ENCODE data around the gene SPAG5. TPM values are rescaled to one million over a fixed set of nuclear protein-coding genes. Genes with fewer than 3 reads are reported as not detected.

The SPAG5 gene
- total RNA-seq, 2 donors from 2014 or later = 4.6 to 17.3 TPM

DNA sequence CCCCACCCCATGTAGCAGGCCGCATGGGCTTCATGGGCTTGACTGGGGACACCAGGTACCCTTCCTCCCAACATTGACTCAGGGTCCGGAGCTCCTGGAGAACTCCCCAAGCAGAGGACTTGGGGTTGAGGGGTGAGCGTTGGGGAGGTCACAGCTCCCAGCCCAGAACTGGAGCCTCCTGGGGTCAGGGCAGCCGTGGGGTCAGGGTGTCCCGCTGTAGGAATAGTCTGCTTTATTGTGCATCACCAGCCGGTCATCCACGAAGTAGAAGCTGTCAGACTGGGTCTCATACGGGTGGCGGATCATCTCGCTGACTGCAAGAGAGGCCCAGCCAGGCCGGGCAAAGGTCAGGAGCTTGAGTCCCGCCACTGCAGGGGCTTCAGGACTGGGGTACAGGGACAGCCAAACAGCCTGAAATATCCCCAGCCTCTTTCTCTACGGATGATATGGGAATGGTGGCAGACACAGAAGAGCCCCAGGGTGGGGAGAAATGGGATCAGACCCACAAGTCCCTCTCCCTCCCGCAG lies 51.7 kb downstream of the SPAG5 start:
- Histone ChIP-seq H3K4me1 (replicated peaks) (no peaks in the 10 kb centered on the region), H3K4me3 (no peak overlapping the region), H3K9me3 (no peaks in the 10 kb centered on the region), H3K27ac (no peak overlapping the region), H3K27me3 (replicated peaks; ENCODE audit: insufficient read depth) (no peaks in the 10 kb centered on the region), H3K36me3 (no peaks in the 10 kb centered on the region)
- TF ChIP-seq, protein P1, sequence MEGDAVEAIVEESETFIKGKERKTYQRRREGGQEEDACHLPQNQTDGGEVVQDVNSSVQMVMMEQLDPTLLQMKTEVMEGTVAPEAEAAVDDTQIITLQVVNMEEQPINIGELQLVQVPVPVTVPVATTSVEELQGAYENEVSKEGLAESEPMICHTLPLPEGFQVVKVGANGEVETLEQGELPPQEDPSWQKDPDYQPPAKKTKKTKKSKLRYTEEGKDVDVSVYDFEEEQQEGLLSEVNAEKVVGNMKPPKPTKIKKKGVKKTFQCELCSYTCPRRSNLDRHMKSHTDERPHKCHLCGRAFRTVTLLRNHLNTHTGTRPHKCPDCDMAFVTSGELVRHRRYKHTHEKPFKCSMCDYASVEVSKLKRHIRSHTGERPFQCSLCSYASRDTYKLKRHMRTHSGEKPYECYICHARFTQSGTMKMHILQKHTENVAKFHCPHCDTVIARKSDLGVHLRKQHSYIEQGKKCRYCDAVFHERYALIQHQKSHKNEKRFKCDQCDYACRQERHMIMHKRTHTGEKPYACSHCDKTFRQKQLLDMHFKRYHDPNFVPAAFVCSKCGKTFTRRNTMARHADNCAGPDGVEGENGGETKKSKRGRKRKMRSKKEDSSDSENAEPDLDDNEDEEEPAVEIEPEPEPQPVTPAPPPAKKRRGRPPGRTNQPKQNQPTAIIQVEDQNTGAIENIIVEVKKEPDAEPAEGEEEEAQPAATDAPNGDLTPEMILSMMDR (IDR thresholded peaks at IDR 0.05) = no peak
- TF ChIP-seq POLR2AphosphoS5 (IDR thresholded peaks at IDR 0.05) (no peak), POLR2A (IDR thresholded peaks at IDR 0.05) (no peak)
- no peak for DNase-seq (ENCODE audit: low spot score)
- WGBS = 86% methylated on average over 14 of the region's 14 CpGs
- intact Hi-C loops (cut with DNase I) = loop anchor here (5.0 kb wide), 1 partner anchor 65 kb away; the partner anchor contains the start of gene RSKR

DNA sequence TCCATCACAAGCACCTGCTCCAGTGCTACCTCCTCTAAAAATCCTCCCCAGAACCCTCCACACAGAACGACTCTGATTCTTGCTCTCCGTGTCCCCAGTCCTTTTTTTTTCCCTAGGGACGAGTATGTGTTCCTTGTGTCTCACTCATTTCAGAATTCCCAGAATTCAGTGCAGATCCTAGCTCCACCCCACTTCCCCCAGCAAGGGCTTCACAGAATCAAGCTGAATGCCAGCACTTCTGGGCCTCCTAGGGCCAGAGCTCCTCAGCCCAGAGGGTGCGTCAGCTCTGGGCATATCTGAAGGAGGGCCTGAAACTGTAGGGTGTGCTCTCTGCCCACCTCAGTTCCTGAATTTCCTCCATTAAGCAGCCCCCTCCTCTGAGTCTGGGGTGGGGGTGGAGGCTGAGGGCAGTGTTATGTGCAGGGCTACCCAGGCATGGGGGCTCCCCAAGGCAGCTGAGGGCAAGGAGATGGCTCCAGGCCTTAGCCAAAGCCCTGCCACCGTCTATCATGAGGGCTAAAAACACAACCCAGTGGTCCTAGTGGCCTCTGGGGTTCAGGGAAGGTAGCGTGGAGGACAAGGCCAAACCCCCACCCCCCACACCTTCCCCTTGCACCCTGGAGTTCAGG lies 52.9 kb downstream of the SPAG5 start:
- Histone ChIP-seq H3K36me3 (no peaks in the 10 kb centered on the region), H3K4me3 (no peak overlapping the region), H3K27me3 (replicated peaks; ENCODE audit: insufficient read depth) (no peaks in the 10 kb centered on the region), H3K9me3 (no peaks in the 10 kb centered on the region), H3K27ac (no peak overlapping the region), H3K4me1 (replicated peaks) (no peaks in the 10 kb centered on the region)
- TF ChIP-seq, protein P1 (IDR thresholded peaks at IDR 0.05) = no peak
- no peak for TF ChIP-seq POLR2AphosphoS5 (IDR thresholded peaks at IDR 0.05)
- TF ChIP-seq POLR2A (IDR thresholded peaks at IDR 0.05) = no peak
- DNase-seq (ENCODE audit: low spot score) = no peak
- WGBS = 75% methylated on average over 6 of the region's 6 CpGs
- intact Hi-C loops (cut with DNase I) = loop anchor here (5.0 kb wide), 1 partner anchor 66 kb away; the partner anchor contains the start of gene RSKR

DNA sequence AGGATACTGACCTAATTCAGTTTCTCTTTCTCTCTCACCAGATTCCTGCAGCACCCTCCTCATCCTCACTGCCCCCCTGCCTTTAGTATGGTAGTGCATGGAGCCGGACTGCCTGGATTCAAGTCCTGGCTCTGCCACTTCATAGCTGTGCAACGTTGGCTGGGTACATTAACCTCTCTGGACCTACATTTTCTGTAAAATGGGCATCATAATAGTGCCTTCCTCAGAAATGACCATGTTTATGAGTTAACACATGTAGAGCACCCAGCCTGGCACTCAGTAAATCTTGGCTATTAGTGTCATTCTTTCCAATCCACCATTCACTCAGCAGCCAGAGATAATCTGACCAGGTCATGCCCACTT lies 53.7 kb downstream of the SPAG5 start:
- no peaks in the 10 kb centered on the region for H3K36me3 ChIP-seq
- H3K27me3 ChIP-seq (replicated peaks; ENCODE audit: insufficient read depth) = no peaks in the 10 kb centered on the region
- intact Hi-C loops (cut with DNase I) = loop anchor here (5.0 kb wide), 1 partner anchor 67 kb away; the partner anchor contains the start of gene RSKR
- H3K27ac ChIP-seq = no peak overlapping the region
- no peak for DNase-seq (ENCODE audit: low spot score)
- H3K9me3 ChIP-seq = no peaks in the 10 kb centered on the region
- TF ChIP-seq POLR2AphosphoS5 (IDR thresholded peaks at IDR 0.05) = no peak
- TF ChIP-seq POLR2A (IDR thresholded peaks at IDR 0.05) = no peak
- TF ChIP-seq, protein P1 (IDR thresholded peaks at IDR 0.05) = no peak
- WGBS = 83% methylated on average over 2 of the region's 2 CpGs
- no peak overlapping the region for H3K4me3 ChIP-seq
- H3K4me1 ChIP-seq (replicated peaks) = no peaks in the 10 kb centered on the region

DNA sequence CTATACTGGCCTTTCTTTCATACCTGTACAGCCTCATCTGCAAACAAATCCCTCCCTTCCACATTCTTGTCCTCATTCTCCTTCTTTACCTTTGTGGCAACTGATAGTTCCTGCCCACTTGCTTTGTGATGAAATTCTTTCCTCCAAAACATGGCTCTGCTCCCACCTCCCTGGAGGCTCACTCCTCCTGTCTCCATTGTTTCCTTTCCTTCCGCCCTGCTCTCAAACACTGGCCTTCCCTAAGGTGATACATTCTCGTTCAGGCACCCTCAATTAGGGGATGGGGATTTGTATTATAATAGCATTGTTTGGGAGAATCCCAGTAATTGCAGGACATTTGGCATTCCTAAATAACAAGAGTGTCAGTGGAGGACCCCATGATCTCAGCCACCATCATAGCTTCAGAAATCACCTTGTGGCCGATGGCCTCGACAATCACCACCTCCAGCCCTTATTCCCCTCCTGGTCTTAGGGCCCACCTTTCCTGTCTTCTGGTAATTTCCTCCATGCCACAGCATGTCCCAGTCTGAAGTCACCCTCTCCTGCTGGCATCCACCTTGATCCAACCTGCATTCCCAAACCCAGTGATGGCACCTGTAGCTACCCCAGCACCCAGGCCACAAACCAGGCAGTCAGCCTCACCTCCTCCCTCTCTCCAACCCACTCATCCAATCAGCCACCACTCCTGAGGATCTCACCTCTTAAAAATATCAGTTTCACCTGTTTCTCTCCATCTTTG lies 54.3 kb downstream of the SPAG5 start:
- no peak for DNase-seq (ENCODE audit: low spot score)
- intact Hi-C loops (cut with DNase I) = loop anchor here (5.0 kb wide), 2 partner anchors 47 to 68 kb away; partner anchors contain the start of gene RSKR
- no peak overlapping the region for H3K27ac ChIP-seq
- no peak overlapping the region for H3K4me3 ChIP-seq
- WGBS = 63% methylated on average over 4 of the region's 4 CpGs
- no peaks in the 10 kb centered on the region for H3K36me3 ChIP-seq
- TF ChIP-seq, protein P1 (IDR thresholded peaks at IDR 0.05) = no peak
- TF ChIP-seq POLR2AphosphoS5 (IDR thresholded peaks at IDR 0.05) (no peak), POLR2A (IDR thresholded peaks at IDR 0.05) (no peak)
- H3K27me3 ChIP-seq (replicated peaks; ENCODE audit: insufficient read depth) = no peaks in the 10 kb centered on the region
- no peaks in the 10 kb centered on the region for H3K9me3 ChIP-seq
- no peaks in the 10 kb centered on the region for H3K4me1 ChIP-seq (replicated peaks)

All from prostate gland (tissue), 2 donors.